ENCODE data around the gene PRDM16. TPM values are rescaled to one million over a fixed set of nuclear protein-coding genes. Genes with fewer than 3 reads are reported as not detected.
A peak's percentile ranks its signal among the peaks of the same experiment; 100 is the strongest.

PRDM16 gene
- polyA plus RNA-seq, 1 of the 3 experiments (the other 2 are of a cell fraction) = not detected

DNA sequence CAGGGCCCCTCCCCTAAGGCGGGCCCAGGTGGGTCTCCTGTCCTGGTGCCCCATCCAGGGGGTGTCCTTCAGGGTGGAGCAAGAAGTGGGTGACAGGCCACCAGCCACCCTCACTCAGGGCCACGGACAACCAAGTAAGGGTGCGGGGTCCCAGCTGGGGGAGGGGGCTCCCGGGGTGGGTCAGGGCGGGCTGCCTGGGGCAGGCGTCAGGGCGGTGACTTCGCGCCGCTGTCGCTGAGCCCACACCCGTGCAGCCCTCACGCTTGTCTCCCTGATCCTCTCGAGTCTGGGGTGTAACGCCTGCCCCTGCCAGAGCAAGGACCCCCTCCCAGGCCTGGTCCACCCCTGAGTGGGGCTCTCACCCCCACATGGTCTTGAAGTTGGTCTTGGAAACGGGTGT is 407.7 kb downstream of the PRDM16 start:
- Histone ChIP-seq H3K4me2 (no peak overlapping the region), H3K27me3 (ENCODE audit: insufficient read depth) (no peaks in the 10 kb centered on the region), H3K9me2 (no peaks in the 10 kb centered on the region), H3K9ac (no peak overlapping the region), H3K36me3 (replicated peaks in 1 of 2; ENCODE audit: control insufficient read depth in 1 of 2, insufficient read depth in 2 of 2, low read length in 1 of 2) (no peaks in the 10 kb centered on the region), H3K79me2 (ENCODE audit: insufficient read depth) (no peaks in the 10 kb centered on the region), H3F3A (replicated peaks; ENCODE audit: insufficient read depth) (no peaks in the 10 kb centered on the region), H3K27ac (ENCODE audit: low read depth in 2 of 2, low read length in 1 of 2) (no peak overlapping the region), H3K4me1 (ENCODE audit: control insufficient read depth in 1 of 2, insufficient read depth in 2 of 2, low read depth in 1 of 2, low read length in 1 of 2) (peaks cover 1 to 2% of the 10 kb centered on the region in 2 experiments; a peak in 2 of 4 replicates), H3K9me3 (no peaks in the 10 kb centered on the region), H4K20me1 (ENCODE audit: insufficient read depth) (no peaks in the 10 kb centered on the region), H2AFZ (ENCODE audit: low read depth) (no peak overlapping the region), H3K4me3 (ENCODE audit: low read depth in 2 of 2, low read length in 1 of 2) (no peak overlapping the region)
- no peak for TF ChIP-seq MEF2A (IDR thresholded peaks at IDR 0.05; ENCODE audit: borderline replicate concordance, low read depth)
- no peak for TF ChIP-seq YY1 (IDR thresholded peaks at IDR 0.05; ENCODE audit: low read depth)
- TF ChIP-seq RXRA (IDR thresholded peaks at IDR 0.05; ENCODE audit: borderline replicate concordance, low read depth) = no peak
- no peak for TF ChIP-seq POLR2AphosphoS5 (IDR thresholded peaks at IDR 0.05; ENCODE audit: low read depth, low read length)
- no peak for TF ChIP-seq NRF1 (IDR thresholded peaks at IDR 0.05; ENCODE audit: low read depth, low read length)
- TF ChIP-seq FOXM1 (IDR thresholded peaks at IDR 0.05; ENCODE audit: low read depth) = no peak
- TF ChIP-seq EZH2phosphoT487 (IDR thresholded peaks at IDR 0.05; ENCODE audit: borderline replicate concordance, low read depth) = no peak
- TF ChIP-seq NFIC (IDR thresholded peaks at IDR 0.05; ENCODE audit: borderline replicate concordance) = no peak
- TF ChIP-seq MXI1 (IDR thresholded peaks at IDR 0.05; ENCODE audit: low read depth, low read length) = no peak
- no peak for DNase-seq
- 91% methylated on average over 4 of the region's 16 CpGs for WGBS (ENCODE audit: low lambda C conversion rate)
- POLR2A ChIA-PET = no interaction called here
- CTCF ChIA-PET = interaction anchor here (1.5 kb wide), 1 partner anchor 24 kb away, joined by 9 read pairs; no protein-coding TSS in a partner anchor

- H3K4me1 ChIP-seq (ENCODE audit: control insufficient read depth in 1 of 2, insufficient read depth in 2 of 2, low read depth in 1 of 2, low read length in 1 of 2) = peaks cover 0 to 2% of the 10 kb centered on the region in 2 experiments; a peak in 2 of 4 replicates
- no peaks in the 10 kb centered on the region for H3F3A ChIP-seq (replicated peaks; ENCODE audit: insufficient read depth)
- H3K9me2 ChIP-seq = no peaks in the 10 kb centered on the region
- H3K4me3 ChIP-seq (ENCODE audit: low read depth in 2 of 2, low read length in 1 of 2) = no peak overlapping the region
- H3K27ac ChIP-seq (ENCODE audit: low read depth in 2 of 2, low read length in 1 of 2) = no peak overlapping the region
- H3K9me3 ChIP-seq = no peaks in the 10 kb centered on the region
- no peak overlapping the region for H3K4me2 ChIP-seq
- no peak overlapping the region for H2AFZ ChIP-seq (ENCODE audit: low read depth)
- CTCF ChIA-PET = interaction anchor here (0.6 to 2.5 kb wide), 5 partner anchors 13 to 362 kb away, joined by 3 to 21 read pairs (median 4); no protein-coding TSS in a partner anchor
- POLR2A ChIA-PET = no interaction called here
- no peaks in the 10 kb centered on the region for H3K27me3 ChIP-seq (ENCODE audit: insufficient read depth)
- no peaks in the 10 kb centered on the region for H3K36me3 ChIP-seq (replicated peaks in 1 of 2; ENCODE audit: control insufficient read depth in 1 of 2, insufficient read depth in 2 of 2, low read length in 1 of 2)
- 65% methylated on average over 18 of the region's 28 CpGs for WGBS (ENCODE audit: low lambda C conversion rate)
- DNase-seq = peak; percentile 73
- no peaks in the 10 kb centered on the region for H4K20me1 ChIP-seq (ENCODE audit: insufficient read depth)
- no peaks in the 10 kb centered on the region for H3K79me2 ChIP-seq (ENCODE audit: insufficient read depth)
- H3K9ac ChIP-seq = no peak overlapping the region
- no peak for TF ChIP-seq MEF2A (IDR thresholded peaks at IDR 0.05; ENCODE audit: borderline replicate concordance, low read depth)
- TF ChIP-seq, protein P1, sequence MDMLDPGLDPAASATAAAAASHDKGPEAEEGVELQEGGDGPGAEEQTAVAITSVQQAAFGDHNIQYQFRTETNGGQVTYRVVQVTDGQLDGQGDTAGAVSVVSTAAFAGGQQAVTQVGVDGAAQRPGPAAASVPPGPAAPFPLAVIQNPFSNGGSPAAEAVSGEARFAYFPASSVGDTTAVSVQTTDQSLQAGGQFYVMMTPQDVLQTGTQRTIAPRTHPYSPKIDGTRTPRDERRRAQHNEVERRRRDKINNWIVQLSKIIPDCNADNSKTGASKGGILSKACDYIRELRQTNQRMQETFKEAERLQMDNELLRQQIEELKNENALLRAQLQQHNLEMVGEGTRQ (IDR thresholded peaks at IDR 0.05; ENCODE audit: borderline replicate concordance, low read depth, low read length) = no peak
- no peak for TF ChIP-seq NFIC (IDR thresholded peaks at IDR 0.05; ENCODE audit: borderline replicate concordance)
- TF ChIP-seq SIN3A (IDR thresholded peaks at IDR 0.05; ENCODE audit: borderline replicate concordance, low read depth, low read length) = no peak
- no peak for TF ChIP-seq SMC3 (IDR thresholded peaks at IDR 0.05; ENCODE audit: low read depth, low read length)
- no peak for TF ChIP-seq EP300 (IDR thresholded peaks at IDR 0.05; ENCODE audit: borderline replicate concordance in 1 of 2, low read depth in 1 of 2, low read length in 1 of 2)
- TF ChIP-seq FOXJ3 (CRISPR knock-in tag; IDR thresholded peaks at IDR 0.05) = no peak
- TF ChIP-seq GABPA (IDR thresholded peaks at IDR 0.05; ENCODE audit: low read depth) = no peak
- TF ChIP-seq TAF1 (IDR thresholded peaks at IDR 0.05; ENCODE audit: borderline replicate concordance, low read depth, low read length) = no peak
- TF ChIP-seq JUND (IDR thresholded peaks at IDR 0.05) = no peak
- TF ChIP-seq, protein P2, sequence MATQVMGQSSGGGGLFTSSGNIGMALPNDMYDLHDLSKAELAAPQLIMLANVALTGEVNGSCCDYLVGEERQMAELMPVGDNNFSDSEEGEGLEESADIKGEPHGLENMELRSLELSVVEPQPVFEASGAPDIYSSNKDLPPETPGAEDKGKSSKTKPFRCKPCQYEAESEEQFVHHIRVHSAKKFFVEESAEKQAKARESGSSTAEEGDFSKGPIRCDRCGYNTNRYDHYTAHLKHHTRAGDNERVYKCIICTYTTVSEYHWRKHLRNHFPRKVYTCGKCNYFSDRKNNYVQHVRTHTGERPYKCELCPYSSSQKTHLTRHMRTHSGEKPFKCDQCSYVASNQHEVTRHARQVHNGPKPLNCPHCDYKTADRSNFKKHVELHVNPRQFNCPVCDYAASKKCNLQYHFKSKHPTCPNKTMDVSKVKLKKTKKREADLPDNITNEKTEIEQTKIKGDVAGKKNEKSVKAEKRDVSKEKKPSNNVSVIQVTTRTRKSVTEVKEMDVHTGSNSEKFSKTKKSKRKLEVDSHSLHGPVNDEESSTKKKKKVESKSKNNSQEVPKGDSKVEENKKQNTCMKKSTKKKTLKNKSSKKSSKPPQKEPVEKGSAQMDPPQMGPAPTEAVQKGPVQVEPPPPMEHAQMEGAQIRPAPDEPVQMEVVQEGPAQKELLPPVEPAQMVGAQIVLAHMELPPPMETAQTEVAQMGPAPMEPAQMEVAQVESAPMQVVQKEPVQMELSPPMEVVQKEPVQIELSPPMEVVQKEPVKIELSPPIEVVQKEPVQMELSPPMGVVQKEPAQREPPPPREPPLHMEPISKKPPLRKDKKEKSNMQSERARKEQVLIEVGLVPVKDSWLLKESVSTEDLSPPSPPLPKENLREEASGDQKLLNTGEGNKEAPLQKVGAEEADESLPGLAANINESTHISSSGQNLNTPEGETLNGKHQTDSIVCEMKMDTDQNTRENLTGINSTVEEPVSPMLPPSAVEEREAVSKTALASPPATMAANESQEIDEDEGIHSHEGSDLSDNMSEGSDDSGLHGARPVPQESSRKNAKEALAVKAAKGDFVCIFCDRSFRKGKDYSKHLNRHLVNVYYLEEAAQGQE (IDR thresholded peaks at IDR 0.05; ENCODE audit: low read depth, low read length) = no peak
- TF ChIP-seq YY1 (IDR thresholded peaks at IDR 0.05; ENCODE audit: low read depth) = no peak
- no peak for TF ChIP-seq ELF1 (IDR thresholded peaks at IDR 0.05)
- no peak for TF ChIP-seq RXRA (IDR thresholded peaks at IDR 0.05; ENCODE audit: borderline replicate concordance, low read depth)
- no peak for TF ChIP-seq CHD2 (IDR thresholded peaks at IDR 0.05; ENCODE audit: low read length, partially characterized antibody)
Measured at GRCh38 chr1:3477241-3477995, 408.4 kb downstream of the PRDM16 start.

Measured in SK-N-SH (cell line).